Sigmoid colon (tissue), 4 donors: ENCODE data around the gene SEC24B.

Source experiments
- EP300 ChIP-seq, 4 donors: sonication (generic); formaldehyde crosslinking; IDR thresholded peaks; one replicate each; pipeline ENCODE4 v1.6.1; 2017; ENCODE audit warnings: antibody characterized with exemption in 4 of 4
- POLR2A ChIP-seq, 2 donors: fragments of 450-650 bp; IDR thresholded peaks; one replicate each; pipeline ENCODE4 v1.6.1; 2016; ENCODE audit warnings: antibody characterized with exemption in 2 of 2, mild to moderate bottlenecking in 2 of 2, moderate library complexity in 2 of 2
- TF ChIP-seq, protein P1 (sequence below), 4 experiments: fragments of 450-650 bp in 3 of 4; fragments of 200-600 bp in 1 of 4; IDR thresholded peaks; one replicate each; pipeline ENCODE4 v1.5.1; 2016 to 2019; ENCODE audit warnings: antibody characterized with exemption in 4 of 4, mild to moderate bottlenecking in 3 of 4, moderate library complexity in 2 of 4

DNA sequence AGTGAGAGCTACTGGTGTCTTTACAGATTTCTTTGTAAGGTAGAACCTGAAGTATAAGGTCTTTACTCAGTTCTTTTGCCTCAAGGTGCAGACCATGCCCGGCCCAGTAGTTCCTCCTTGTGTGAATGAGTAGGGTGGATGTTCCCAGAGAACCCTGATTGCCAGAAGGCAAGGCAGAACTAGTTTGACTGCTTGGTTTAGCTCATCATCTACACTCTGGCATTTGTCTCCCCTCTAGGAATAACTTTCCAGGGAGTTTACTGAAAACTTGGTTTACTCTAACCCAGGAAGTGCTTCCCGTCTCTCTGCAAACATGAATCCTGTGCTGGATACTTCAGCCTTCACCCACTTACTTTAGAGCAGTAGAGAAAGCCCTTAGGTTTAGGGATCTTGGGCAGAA lies 155.5 kb downstream of the SEC24B start:
- TF ChIP-seq, protein P1, sequence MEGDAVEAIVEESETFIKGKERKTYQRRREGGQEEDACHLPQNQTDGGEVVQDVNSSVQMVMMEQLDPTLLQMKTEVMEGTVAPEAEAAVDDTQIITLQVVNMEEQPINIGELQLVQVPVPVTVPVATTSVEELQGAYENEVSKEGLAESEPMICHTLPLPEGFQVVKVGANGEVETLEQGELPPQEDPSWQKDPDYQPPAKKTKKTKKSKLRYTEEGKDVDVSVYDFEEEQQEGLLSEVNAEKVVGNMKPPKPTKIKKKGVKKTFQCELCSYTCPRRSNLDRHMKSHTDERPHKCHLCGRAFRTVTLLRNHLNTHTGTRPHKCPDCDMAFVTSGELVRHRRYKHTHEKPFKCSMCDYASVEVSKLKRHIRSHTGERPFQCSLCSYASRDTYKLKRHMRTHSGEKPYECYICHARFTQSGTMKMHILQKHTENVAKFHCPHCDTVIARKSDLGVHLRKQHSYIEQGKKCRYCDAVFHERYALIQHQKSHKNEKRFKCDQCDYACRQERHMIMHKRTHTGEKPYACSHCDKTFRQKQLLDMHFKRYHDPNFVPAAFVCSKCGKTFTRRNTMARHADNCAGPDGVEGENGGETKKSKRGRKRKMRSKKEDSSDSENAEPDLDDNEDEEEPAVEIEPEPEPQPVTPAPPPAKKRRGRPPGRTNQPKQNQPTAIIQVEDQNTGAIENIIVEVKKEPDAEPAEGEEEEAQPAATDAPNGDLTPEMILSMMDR (IDR thresholded peaks at IDR 0.05): no peak
- no peak for TF ChIP-seq POLR2A (IDR thresholded peaks at IDR 0.05)
- no peak for TF ChIP-seq EP300 (IDR thresholded peaks at IDR 0.05)
